ENCODE measurements around the gene HDAC11.
"Not testable (repeated sequence)": the region's sequence is repeated elsewhere in the genome, so short reads cannot be mapped to it uniquely, and the experiment has no call there.

The HDAC11 gene, protein sequence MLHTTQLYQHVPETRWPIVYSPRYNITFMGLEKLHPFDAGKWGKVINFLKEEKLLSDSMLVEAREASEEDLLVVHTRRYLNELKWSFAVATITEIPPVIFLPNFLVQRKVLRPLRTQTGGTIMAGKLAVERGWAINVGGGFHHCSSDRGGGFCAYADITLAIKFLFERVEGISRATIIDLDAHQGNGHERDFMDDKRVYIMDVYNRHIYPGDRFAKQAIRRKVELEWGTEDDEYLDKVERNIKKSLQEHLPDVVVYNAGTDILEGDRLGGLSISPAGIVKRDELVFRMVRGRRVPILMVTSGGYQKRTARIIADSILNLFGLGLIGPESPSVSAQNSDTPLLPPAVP

DNA sequence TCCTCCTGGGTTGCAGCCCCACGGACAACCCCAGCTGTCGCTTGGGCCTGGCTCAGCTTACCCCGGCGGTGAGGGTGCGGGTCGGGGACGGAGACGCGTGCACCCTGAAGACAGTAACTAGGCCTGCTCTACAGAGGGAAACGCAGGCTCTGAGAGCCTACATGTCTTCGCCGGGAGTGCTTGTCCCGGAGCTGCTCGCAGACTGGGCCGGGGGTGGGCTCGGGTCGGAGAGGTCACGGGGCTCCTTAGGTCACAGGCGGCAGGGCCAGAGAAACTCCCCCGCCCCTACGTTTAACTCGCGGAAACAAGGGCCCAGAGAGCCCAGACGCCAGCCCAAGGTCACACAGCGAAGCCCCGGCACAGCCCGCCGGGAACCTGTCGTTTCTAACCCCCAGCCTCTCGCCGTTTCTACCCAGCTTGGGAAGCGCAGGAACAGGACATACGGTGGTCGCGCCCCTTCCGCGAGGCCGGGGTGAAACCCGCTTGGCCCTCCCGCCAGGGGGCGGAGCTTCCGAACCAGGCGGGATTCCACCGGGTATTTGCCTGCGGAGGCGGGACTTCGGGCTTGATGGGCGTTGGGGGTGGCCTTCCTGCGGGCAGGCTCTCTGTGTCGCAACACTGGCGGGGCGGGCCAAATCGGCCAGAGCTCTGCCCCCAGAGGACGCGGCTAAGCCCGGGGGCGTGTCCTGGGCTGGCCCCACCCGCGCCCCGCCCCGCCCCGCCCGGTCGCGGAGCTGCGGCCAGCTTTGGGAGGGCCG is at the start of gene HDAC11:
Gene HDAC11, plus strand, starts transcription at position 725 of the 758 bp plus-strand sequence. CDS start 42 bp downstream, outside the sequence.
- peak; percentile 96 to 97 for DNase-seq (ENCODE audit: low read depth in 1 of 2, low spot score in 1 of 2)

DNA sequence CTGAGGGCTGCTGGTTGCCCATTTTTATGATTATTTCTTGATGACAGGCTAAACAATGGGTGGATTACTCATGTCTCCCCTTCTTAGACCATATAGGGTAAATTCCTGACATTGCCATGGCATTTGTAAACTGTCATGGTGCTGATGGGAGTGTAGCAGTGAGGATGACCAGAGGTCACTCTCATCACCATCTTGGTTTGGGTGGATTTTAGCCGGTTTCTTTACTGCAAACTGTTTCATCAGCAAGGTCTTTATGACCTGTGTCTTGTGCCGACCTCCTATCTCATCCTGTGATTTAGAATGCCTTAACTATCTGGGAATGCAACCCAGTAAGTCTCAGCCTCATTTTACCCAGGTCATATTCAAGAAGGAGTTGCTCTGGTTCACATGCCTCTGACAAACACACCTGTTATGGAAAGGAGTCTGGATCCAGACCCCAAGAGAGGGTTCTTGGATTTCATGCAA is 49.7 kb upstream of the HDAC11 start:
- not testable (repeated sequence) for DNase-seq (ENCODE audit: low read depth in 1 of 2, low spot score in 1 of 2)

DNA sequence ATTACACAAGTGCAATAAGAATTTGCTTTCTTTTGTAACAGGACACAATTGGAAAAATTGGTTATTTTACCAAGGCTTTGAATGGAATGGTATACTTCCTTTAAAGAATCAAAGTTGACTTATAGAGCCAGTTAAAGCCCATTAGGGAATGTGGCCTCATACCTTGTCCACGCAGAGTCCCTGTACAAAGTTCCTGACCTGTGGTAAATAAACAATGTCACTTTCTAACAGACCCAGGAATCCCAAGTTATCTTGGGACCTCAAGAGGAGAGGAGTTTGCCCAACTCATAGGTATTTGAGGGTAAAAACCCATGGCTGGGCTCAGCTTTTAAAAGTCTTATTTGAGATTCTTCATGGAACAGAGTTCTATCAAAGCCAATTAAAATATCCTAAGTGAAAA is 48.0 kb upstream of the HDAC11 start:
- no peak for DNase-seq (ENCODE audit: low read depth in 1 of 2, low spot score in 1 of 2)

GRCh38 chr3:13433912-13434311 is 46.2 kb upstream of the HDAC11 start:
- no peak for DNase-seq (ENCODE audit: low read depth in 1 of 2, low spot score in 1 of 2)

DNA sequence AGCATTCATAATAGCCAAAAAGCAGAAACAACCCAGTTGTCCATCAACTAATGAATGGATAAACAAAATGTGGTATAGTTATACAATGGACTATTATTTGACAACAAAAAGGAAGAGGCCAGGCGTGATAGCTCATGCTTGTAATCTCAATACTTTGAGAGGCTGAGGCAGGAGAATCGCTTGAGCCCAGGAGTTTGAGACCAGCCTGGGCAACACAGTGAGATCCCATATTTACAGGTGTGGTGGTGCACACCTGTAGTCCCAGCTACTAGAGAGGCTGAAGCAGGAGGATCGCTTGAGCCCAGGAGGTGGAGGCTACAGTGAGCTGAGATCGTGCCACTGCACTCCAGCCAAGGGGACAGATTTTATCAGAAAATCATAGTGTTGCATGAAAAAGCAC is 43.9 kb upstream of the HDAC11 start:
- DNase-seq (ENCODE audit: low read depth in 1 of 2, low spot score in 1 of 2): not testable (repeated sequence)

DNA sequence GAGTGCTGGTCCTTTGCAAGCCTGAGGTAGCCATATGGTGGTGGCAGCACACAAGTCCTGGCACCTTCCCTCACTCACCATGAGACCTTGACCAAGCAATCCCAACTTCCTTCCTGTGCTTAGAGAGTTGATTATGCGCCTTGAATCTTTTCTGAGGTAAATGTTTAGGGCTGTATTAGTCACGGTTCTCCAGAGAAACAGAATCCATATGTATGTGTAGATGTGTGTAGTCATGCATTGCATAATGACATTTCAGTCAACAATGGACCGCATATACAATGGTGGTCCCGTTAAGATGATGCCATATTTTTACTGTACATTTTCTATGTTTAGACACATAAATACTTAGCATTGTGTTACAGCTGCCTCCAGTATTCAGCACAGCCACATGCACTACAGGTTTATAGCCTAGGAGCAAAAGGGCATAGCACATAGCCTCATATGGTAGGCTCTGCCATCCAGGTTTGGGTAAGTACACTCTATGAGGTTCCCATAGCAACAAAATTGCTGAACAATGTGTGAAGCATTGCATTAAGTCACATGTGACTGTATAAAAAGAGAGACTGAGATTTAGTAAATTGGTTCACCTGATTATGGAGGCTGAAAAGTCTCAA is 39.8 kb upstream of the HDAC11 start:
- no peak for DNase-seq (ENCODE audit: low read depth in 1 of 2, low spot score in 1 of 2)

GRCh38 chr3:13442882-13443281 is 37.2 kb upstream of the HDAC11 start:
- DNase-seq (ENCODE audit: low read depth in 1 of 2, low spot score in 1 of 2): not testable (repeated sequence)

DNA sequence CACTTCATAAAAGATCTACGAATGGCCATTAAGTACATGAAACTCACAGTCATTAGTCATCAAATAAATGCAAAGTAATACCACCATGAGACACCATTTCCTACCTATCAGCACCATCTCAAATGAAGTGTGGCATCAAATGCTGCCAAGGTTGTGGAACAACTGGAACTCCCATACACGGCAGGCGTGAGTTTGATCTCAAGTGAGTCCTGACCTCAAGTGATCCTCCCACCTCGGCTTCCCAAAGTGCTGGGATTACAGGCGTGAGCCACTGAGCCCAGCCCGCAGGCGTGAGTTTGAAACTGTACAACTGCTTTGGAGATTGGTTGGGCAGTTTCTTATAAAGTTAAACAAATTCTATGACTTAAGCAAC is 28.8 kb upstream of the HDAC11 start:
- DNase-seq (ENCODE audit: low read depth in 1 of 2, low spot score in 1 of 2): peak in 1 of 2 donors; percentile 8

DNA sequence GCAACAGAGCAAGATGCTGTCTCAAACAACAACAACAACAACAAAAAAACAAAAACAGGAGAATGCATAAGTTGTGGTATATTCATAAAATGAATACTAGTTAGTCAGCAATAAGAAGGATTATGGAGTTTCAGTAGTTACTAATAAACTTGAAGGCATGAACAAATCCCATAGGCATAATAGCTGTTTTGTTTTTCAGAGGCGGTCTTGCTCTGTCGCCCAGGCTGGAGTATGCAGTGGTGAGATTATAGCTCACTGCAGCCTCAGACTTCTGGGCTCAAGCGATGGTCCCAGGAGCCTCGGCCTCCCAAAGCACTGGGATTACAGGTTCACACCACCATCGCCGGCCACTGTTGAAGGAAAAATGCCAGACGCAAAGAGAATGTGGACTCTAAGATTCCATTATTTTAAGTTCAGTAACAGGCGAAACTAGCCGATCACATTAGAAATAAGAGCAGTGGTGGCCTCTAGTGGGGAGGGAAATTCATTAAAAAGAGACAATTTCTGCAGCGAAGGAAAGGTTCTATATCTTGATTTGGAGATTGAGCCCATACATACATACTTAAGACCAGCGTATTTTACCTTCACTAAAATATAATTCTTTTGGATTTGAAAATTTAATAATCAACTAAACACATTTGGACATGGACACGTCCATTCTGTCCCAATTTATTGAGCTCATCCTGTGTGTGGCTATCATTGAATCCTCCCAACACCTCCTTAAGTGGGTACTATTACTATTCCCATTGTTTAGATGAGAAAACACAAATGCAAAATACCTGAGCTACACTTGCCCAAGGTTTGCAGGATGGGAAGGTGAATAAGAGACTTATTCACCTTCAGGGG is 27.4 kb upstream of the HDAC11 start:
- DNase-seq (ENCODE audit: low read depth in 1 of 2, low spot score in 1 of 2): no peak

DNA sequence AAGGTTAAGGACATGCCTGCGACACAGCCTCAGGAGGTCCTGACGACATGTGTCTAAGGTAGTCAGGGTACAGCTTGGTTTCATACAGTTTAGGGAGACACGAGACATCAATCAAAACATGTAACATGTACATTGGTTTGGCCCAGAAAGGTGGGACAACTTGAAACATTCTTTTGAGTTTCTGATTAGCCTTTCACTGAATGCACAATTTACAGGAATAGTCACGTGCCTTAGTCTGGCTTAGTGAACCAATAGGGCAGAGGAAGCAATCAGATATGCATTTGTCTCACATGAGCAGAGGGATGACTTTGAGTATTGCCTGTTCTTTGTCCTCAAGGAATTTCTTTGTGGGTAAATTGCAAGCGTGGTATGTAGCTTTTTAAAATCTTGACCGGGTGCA is 24.5 kb upstream of the HDAC11 start:
- DNase-seq (ENCODE audit: low read depth in 1 of 2, low spot score in 1 of 2): no peak

DNA sequence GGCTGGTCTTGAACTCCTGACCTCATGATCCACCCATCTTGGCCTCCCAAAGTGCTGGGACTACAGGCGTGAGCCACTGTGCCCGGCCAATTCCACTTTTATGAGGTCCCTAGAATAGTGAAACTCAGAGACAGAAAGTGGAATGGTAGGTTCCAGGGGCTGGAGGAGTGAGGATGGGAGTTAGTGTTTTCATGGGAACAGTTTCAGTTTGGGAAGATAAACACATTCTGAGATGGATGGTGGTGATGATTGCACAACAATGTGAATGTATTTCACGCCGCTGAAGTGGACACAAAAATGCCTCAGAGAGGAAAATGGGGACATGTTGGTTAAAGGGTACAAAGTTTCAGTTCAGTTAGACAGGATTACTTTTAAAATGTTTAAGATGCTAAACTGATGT is 22.5 kb upstream of the HDAC11 start:
- no peak for DNase-seq (ENCODE audit: low read depth in 1 of 2, low spot score in 1 of 2)

GRCh38 chr3:13459605-13460340 is 20.3 kb upstream of the HDAC11 start:
- no peak for DNase-seq (ENCODE audit: low read depth in 1 of 2, low spot score in 1 of 2)

GRCh38 chr3:13460341-13460736 is 19.8 kb upstream of the HDAC11 start:
- DNase-seq (ENCODE audit: low read depth in 1 of 2, low spot score in 1 of 2): no peak

DNA sequence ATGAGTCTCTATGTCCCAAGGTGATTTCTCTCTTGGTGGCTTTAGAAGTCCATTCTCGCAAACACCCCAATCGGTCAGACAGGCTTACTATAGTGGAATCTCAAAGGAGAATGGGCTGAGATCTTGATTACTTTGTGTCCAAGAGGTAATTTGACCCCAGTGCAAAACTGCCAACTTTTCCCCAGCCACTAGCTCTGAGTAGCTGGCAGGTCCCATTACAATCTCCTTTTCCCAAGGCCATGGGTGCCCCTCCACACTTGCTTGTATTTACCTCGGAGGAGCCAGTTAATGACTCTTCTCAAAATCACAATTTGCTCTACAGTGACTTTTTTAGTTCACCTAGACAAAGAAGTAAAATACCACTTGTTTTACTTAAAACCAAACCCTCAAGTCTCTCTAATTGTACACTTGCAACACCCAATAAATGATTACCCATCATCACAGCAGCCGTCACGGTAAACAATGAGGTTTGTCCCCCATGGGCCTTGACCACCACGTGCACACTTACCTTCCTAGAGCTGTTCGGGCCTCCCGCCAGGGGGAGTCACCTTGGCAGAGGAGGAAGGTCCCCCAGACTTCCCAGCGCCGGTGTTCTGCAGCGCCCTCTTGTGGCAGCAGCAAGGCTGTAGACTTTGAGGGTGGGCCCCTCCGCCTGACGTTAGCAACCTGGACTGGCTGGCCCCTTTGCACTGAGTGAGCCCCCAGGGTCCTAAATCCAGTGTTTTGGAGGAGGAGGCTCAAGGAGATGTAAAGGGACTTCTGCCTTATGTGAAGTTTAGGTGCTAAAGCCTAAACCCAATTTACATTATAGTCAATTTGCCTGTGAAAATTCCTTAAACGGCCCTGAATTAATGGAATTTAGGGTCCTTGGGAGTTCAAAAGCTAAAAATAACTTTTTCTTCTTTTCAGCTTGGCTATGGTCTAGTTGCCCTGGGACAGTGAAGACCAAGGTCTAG is 18.7 kb upstream of the HDAC11 start:
- DNase-seq (ENCODE audit: low read depth in 1 of 2, low spot score in 1 of 2): peak; percentile 53 to 57

GRCh38 chr3:13462125-13462629 is 17.9 kb upstream of the HDAC11 start:
- no peak for DNase-seq (ENCODE audit: low read depth in 1 of 2, low spot score in 1 of 2)

GRCh38 chr3:13462822-13463221 is 17.3 kb upstream of the HDAC11 start:
- no peak for DNase-seq (ENCODE audit: low read depth in 1 of 2, low spot score in 1 of 2)

- DNase-seq (ENCODE audit: low read depth in 1 of 2, low spot score in 1 of 2): no peak
These were observed 16.3 kb upstream of the HDAC11 start for GRCh38 chr3:13463618-13464400.

GRCh38 chr3:13465236-13465873 is 14.8 kb upstream of the HDAC11 start:
- no peak for DNase-seq (ENCODE audit: low read depth in 1 of 2, low spot score in 1 of 2)

Measured in activated T-helper 1 cell treated with anti-CD3 and anti-CD28 coated beads, Interleukin-2, amount 50 U/mL, for 16 hours (primary cell).